ENCODE measurements around the gene PLAAT2.

PLAAT2 gene

DNA sequence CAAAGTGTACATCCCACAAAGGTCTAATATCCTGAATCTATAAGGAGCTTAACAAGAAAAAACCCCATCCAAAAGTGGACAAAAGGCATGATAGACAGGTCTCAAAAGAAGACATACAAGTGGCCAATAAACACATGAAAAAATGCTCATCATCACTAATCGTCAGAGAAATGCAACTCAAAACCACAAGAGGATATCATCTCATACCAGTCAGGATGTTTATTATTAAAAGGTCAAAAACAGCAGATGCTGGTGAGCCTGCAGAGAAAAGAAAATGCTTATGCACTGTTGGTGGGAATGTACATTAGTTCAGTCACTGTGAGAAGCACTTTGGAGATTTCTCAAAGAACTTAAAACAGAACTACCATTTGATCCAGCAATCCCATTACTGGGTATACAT lies 44.6 kb downstream of the PLAAT2 start:
- no peak for DNase-seq (ENCODE audit: low read depth)

DNA sequence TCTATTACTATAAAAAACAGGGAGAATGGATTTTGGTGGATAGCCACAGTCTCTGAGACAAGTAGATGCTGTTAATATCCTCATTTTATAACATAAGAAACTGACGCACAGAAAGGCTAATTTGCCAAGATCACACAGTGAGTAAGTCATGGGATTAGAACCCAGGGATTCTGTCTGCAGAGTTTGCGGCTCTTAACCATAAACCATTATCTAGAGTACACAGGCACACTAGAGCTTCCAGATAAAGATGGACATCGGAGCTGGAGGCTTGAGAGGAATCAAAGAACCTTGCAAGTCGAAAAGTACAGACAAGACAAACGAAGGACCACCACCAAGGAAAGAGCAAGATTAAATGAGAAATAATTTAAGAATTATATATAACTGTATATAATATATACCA lies 46.0 kb downstream of the PLAAT2 start:
- DNase-seq (ENCODE audit: low read depth): no peak

DNA sequence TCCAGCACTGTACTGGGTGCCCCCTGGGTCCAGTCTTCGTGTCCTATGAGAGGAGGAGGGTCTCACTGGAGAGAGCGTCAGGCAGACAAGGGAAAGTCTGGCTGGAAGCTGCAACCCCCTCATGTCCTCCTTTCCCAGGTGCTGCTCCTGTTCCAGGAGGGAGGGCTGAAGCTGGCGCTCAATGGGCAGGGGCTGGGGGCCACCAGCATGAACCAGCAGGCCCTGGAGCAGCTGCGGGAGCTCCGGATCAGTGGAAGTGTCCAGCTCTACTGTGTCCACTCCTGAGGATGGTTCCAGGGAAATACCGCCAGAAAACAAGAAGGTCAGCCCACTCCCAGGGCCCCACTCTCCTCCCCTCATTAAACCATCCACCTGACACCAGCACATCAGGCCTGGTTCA lies 47.1 kb downstream of the PLAAT2 start:
- no peak for DNase-seq (ENCODE audit: low read depth)

DNA sequence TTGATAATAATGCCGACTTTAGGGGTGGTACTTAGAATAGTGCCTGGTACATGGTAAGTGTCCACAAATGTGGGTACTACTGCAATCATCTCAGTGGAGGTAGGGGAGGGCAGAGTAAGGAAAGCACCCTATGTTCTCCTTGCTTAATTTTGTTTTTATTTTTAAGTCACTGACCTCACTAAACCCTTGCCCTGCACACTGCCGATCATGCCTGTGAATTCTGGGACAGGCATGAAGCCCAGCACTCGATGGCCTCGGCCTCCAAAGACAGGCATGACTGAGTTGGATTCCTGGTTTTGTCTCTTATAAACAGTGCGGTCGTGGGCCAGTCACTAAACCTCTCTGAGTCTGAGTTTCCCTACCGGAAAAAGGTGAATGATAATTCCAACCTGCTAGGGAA lies 50.4 kb downstream of the PLAAT2 start:
- no peak for DNase-seq (ENCODE audit: low read depth)

DNA sequence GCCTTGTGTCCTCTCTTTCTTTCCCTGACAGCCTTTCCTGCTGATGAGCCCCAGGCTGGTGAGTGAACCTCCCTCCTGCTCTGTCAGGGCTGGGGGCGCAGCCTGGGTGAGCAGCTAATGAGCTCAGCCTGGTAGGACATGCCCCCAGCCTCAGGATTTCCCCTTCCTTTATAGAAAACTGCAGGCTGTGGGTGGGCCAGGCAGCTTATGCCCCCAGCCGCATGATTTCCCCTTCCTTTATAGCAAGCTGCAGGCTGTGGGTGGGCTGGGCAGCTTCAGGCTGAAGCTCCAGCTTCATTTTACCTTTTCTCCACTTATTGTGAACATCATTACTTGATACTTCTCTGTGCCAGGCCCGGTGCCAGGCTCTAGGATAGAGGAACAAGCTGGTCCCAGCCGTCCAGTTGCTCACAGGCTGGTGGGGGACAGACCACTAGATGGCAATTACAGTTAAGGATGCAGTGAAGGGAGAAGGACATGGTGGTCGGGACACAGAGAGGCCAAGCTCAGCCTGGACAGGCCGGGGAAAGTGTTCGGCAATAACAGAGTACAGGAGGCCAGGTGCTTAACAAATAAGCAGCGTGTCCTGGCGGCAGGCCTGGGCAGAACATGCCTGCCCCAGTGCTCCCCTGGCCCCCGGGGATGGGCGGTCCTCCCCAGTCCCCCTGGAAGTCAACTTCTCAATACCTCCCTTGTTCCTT lies 52.0 kb downstream of the PLAAT2 start:
- no peak for DNase-seq (ENCODE audit: low read depth)

DNA sequence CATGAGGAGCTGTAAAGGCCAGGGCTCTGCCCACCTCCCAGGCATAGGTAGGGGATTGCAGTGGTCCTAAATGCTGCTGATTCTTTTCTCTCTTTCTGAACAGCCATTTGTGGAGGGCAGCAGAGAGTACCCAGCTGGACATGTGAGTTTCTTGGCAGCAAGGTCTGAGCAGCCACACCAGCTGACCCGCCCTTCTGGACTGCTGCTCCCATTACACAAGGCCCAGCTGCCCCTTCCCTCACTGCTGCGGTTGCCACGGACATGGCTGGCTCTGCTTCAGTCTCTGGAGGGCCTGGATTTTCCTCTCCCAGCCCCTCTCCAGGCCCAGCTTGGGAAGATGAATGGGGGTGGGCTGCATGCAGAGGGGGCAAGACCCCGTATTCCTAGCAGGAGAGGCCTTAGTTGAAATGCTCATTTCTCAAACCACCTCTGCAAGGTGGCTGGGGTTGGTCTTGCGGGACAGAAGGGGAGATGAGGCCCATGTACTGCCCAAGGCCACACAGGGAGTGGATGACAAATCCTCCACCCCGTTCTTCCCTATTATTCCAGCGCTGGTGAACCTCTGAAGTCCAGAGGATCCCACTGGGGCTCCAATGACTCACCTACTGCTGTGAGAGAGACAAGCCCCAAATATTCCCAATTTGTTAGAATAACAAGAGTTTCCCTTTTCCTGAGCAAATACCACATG lies 52.7 kb downstream of the PLAAT2 start:
- no peak for DNase-seq (ENCODE audit: low read depth)

DNA sequence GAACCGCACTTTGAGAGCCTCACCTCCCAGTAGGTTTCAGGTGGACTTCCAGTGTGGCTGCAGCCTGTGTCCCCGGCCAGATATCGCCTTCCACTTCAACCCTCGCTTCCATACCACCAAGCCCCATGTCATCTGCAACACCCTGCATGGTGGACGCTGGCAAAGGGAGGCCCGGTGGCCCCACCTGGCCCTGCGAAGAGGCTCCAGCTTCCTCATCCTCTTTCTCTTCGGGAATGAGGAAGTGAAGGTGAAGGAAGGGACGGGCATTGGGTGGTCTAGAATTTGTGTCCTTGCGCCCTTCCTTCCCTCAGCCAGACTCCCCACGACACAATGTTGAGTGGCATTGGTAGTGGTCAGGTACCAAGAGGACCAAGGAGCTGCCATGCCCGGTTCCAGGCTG lies 54.4 kb downstream of the PLAAT2 start:
- no peak for DNase-seq (ENCODE audit: low read depth)

DNA sequence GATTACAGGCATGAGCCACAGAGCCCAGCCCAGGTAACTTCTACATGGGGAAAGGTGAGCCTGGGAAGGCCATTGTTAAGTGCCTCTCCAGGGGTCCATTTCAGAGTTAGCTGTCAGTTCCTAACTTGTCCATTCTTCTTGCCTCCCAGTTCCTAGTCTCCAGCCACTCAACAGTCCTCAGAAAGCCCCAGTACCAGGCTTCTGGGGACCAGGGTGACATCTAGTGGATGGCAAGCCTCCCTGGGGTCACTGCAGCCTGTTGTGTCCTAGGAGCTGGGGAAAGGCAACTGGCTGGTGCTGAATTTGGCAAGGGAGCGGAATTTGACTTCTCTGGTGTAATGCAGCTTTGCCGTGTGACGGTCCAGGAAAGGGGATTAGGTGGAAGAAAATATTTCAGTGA lies 55.2 kb downstream of the PLAAT2 start:
- DNase-seq (ENCODE audit: low read depth): no peak

DNA sequence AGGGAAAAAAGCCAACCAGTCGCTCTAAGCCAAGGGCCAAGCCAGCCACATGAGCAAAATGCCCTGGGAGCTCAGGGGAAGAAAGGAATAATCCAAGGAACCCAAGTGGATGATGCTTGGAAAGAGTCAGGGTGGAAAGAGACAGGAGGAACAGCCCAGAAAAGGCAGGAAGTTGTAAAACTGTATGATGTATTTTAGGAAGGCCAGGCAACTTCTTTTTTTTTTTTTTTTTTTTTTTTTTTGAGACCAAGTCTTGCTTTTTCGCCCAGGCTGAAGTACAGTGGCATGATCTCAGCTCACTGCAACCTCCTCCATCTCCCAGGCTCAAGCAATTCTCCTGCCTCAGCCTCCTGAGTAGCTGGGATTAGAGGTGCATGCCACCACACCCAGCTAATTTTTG lies 55.7 kb downstream of the PLAAT2 start:
- no peak for DNase-seq (ENCODE audit: low read depth)

DNA sequence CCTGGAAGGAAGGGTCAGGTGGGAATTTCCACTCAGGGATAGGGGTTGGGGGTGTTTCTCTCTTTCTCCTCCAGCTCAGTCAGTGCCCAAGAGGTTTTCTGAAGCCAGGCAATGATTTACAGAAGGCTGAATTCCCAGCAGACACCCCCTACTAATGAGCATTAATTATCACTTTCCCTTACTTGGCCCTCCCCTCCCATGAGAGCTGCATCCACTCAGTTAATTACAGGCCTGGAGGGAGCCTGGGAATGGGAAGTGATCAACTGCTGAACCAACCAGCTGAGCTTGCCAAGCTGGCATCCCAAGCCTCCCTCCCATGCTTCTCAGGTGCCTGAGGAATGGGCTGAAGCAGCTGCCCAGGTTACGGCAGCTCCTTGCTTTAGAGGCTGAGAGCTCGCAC lies 56.3 kb downstream of the PLAAT2 start:
- DNase-seq (ENCODE audit: low read depth): no peak

DNA sequence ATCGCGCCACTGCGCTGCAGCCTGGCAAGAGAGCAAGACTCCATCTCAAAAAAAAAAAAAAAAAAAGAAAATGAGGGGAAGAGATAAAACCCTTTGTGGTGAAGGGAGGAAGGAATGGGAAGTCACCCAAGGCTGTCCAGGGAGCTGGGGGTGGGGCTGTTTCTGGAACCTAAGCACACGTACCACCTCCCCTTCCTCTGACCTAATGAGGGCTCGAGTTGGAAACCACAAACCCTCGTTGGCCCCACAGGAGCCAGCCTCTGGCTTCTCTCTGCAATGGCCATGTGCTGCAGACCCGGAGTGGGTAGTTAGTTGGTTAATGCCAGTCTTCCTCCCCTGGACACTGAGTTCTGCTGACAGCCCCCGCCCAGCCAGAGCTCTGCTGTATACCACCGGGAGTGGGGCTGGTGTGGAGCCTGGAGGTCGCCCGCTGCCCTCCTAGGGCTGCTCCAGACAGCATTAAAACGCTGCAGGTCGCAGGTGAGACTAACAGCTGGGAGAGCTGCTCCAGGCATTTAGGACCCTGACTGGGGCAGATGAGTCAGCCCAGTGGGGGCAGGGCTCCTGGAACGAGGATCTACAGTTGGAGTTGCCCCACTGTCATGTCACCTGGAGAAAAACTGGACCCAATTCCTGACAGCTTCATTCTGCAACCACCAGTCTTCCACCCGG lies 57.2 kb downstream of the PLAAT2 start, which contains the start of gene LGALS12:
LGALS12 (plus strand) TSS at position 228 of the 672 bp plus-strand sequence; CDS start at position 603, 375 bp downstream.
- no peak for DNase-seq (ENCODE audit: low read depth)

DNA sequence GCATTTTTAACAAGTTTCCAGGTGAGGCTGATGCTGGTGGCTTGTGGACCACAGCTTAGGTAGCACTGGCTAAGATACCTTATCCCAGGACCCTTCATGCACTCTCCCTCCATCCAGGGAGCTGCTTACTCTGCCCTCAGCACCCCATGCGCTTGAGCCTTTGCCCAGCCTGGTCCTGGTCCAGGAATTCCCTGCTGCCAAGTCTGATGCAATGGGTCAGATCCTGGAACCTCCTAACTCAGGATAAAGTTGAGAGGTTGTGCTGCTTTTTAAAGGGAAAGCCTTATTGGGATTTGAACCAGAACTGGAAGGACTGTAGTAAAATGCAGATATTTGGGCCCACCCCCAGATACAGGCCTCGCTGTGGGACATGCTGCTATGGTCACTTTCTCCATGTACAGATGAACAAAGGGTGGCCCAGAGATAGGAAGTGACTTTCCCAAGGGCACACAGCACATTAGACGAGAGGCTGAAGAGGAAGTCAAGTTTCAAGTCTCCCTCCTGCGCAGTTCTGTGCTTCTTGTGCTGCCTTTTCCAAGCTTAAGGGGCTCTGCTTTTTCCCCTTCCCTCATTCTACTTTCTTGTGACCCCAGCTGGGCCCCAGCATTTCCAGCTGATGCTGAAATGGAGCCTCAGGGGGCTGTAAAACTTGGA lies 58.1 kb downstream of the PLAAT2 start:
- no peak for DNase-seq (ENCODE audit: low read depth)

DNA sequence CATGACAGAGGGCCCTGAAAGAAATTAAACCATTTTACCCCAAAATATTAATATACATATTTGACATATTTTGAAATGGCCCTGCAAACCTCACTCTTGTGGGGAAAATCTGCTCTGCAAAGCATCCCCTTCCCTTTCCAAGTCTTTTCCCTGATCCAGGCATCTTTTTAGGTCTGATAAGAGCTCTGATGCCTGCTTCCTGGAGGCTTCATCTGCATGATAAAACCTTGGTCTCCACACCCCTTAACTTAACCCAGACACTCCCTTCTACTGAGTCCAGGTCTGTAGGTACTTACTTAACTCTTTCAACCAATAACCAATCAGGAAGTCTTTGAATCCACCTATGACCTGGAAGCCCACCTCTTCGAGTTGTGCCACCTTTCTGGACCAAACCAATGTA lies 59.1 kb downstream of the PLAAT2 start:
- no peak for DNase-seq (ENCODE audit: low read depth)

DNA sequence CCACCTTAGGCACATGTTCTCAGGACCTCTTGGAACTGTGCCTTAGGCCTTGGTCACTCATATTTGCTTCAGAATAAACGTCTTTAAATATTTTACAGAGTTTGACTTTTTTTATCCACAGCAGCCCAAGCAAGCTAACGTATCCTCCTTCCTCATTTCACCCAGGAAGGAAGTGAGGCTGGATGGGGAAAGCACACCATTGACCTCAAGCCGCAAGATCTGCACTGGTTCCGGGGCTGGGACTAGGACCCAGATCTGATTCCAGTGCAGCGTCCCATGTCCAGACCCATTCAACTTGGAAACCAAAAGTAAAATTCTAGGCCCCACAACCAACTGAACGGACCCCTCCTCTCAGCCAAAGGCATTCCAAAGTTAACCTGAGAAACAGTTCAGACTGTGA lies 59.7 kb downstream of the PLAAT2 start:
- no peak for DNase-seq (ENCODE audit: low read depth)
